Trophoblast cell (in vitro differentiated cells and primary cell): ENCODE results near the gene LY6G6D.
A peak's percentile ranks its signal among the peaks of the same experiment; 100 is the strongest.

Experiments used
- DNase-seq, 2 donors: peaks; one replicate each; pipeline ENCODE4 v3.0.0-alpha.2; 2016
- H2AFZ ChIP-seq: 2 replicates; pipeline ENCODE4 v1.6.1; 2013; ENCODE audit warnings: low read length, moderate library complexity, mild to moderate bottlenecking; ENCODE audit not compliant: insufficient read depth, poor library complexity
- H2AK5ac ChIP-seq: 2 replicates; pipeline ENCODE4 v1.6.1; 2013; ENCODE audit warnings: mild to moderate bottlenecking, low read length
- H2BK120ac ChIP-seq: 2 replicates; pipeline ENCODE4 v1.6.1; 2013; ENCODE audit warnings: low read length, mild to moderate bottlenecking, moderate library complexity; ENCODE audit not compliant: insufficient read depth, poor library complexity
- H2BK12ac ChIP-seq: 2 replicates; pipeline ENCODE4 v1.6.1; 2013; ENCODE audit warnings: mild to moderate bottlenecking, low read length, moderate library complexity
- H2BK5ac ChIP-seq: 2 replicates; pipeline ENCODE4 v1.6.1; 2013; ENCODE audit warnings: low read length, low read depth, moderate library complexity, mild to moderate bottlenecking; ENCODE audit not compliant: poor library complexity
- H3K14ac ChIP-seq: 2 replicates; pipeline ENCODE4 v1.6.1; 2013; ENCODE audit warnings: mild to moderate bottlenecking, low read length
- H3K18ac ChIP-seq: 2 replicates; pipeline ENCODE4 v1.6.1; 2013; ENCODE audit warnings: mild to moderate bottlenecking, low read length
- H3K23ac ChIP-seq: 2 replicates; pipeline ENCODE4 v1.6.1; 2013; ENCODE audit warnings: low read length
- H3K27ac ChIP-seq: 2 replicates; pipeline ENCODE4 v1.5.1; 2013; ENCODE audit warnings: low read depth, mild to moderate bottlenecking, inconsistent platforms, low read length, moderate library complexity
- H3K27me3 ChIP-seq: 2 replicates; pipeline ENCODE4 v1.6.1; 2013; ENCODE audit warnings: inconsistent platforms, mild to moderate bottlenecking, low read length, moderate library complexity; ENCODE audit not compliant: insufficient read depth
- H3K36me3 ChIP-seq, 2 experiments: 1 replicate in 1 of 2; 2 replicates in 1 of 2; pipeline ENCODE4 v1.6.1; 2013; ENCODE audit warnings: low read length in 2 of 2, mild to moderate bottlenecking in 2 of 2, moderate library complexity in 1 of 2; ENCODE audit not compliant: insufficient read depth in 2 of 2, control insufficient read depth in 1 of 2
- H3K4ac ChIP-seq: 2 replicates; pipeline ENCODE4 v1.6.1; 2013; ENCODE audit warnings: low read depth, mild to moderate bottlenecking, low read length, moderate library complexity
- H3K4me1 ChIP-seq, 2 experiments: 1 replicate in 1 of 2; 2 replicates in 1 of 2; pipeline ENCODE4 v1.6.1; 2013; ENCODE audit warnings: low read length in 2 of 2, mild to moderate bottlenecking in 2 of 2, moderate library complexity in 1 of 2; ENCODE audit not compliant: insufficient read depth in 2 of 2, control insufficient read depth in 1 of 2
- H3K4me2 ChIP-seq: 2 replicates; pipeline ENCODE4 v1.6.1; 2013; ENCODE audit warnings: inconsistent platforms, mild to moderate bottlenecking, low read length, moderate library complexity
- H3K4me3 ChIP-seq: 2 replicates; pipeline ENCODE4 v1.5.1; 2013; ENCODE audit warnings: mild to moderate bottlenecking, low read depth, low read length, inconsistent platforms
- H3K79me1 ChIP-seq: one replicate; pipeline ENCODE4 v1.6.1; 2013; ENCODE audit warnings: low read length
- H3K79me2 ChIP-seq: 2 replicates; pipeline ENCODE4 v1.6.1; 2013; ENCODE audit warnings: low read length, mild to moderate bottlenecking; ENCODE audit not compliant: control insufficient read depth, insufficient read depth, poor library complexity
- H3K9ac ChIP-seq: 2 replicates; pipeline ENCODE4 v1.6.1; 2013; ENCODE audit warnings: mild to moderate bottlenecking, low read length
- H3K9me3 ChIP-seq: 2 replicates; pipeline ENCODE4 v1.6.1; 2013; ENCODE audit warnings: low read depth, mild to moderate bottlenecking, control low read depth, inconsistent platforms, low read length; ENCODE audit not compliant: insufficient read depth
- H4K12ac ChIP-seq: 2 replicates; pipeline ENCODE4 v1.6.1; 2013; ENCODE audit warnings: low read depth, mild to moderate bottlenecking, low read length, moderate library complexity
- H4K8ac ChIP-seq: 2 replicates; pipeline ENCODE4 v1.6.1; 2013; ENCODE audit warnings: low read depth, mild to moderate bottlenecking, low read length, moderate library complexity
- H4K91ac ChIP-seq: one replicate; pipeline ENCODE4 v1.6.1; 2013; ENCODE audit warnings: low read depth, mild to moderate bottlenecking, low read length, moderate library complexity
- WGBS: extraction: QIAGEN DNeasy Blood & Tissue Kit; methylation state at CpG from one replicate; pipeline ENCODE4 v1.1.7; 2013; ENCODE audit warnings: missing lambda C conversion rate; ENCODE audit not compliant: insufficient read length, insufficient coverage; ENCODE audit errors: extremely low coverage; 5-methylcytosine and 5-hydroxymethylcytosine counted together

LY6G6D gene

DNA sequence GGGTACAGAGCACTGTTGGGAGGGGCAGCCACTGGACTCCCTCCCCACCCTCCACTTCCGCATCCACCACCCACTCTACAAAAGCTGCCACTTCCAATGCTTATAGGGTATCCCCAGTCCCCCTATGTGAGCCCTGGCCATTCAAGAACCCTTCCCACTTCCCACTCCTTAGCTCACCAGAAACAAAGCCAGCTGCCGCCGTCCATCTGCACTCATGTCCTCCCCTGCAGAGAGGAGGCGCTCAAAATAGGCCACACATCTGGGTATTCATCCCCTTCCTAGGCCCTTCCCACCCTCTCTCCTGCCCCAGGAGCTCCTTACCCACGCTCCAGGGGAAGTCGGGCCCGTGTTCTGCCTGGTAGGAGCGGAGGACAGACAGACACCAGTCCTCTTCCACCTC is 27.8 kb upstream of the LY6G6D start:
- Histone ChIP-seq H3K4ac (no peak overlapping the region), H3K27me3 (no peaks in the 10 kb centered on the region), H3K27ac (no peak overlapping the region), H3K18ac (no peak overlapping the region), H3K23ac (no peak overlapping the region), H2AFZ (no peak overlapping the region), H3K79me1 (peaks cover 13% of the 10 kb centered on the region), H4K8ac (no peak overlapping the region), H3K4me2 (no peak overlapping the region), H3K36me3 (peaks cover 49 to 51% of the 10 kb centered on the region in 2 experiments), H2AK5ac (no peak overlapping the region), H2BK12ac (no peak overlapping the region), H3K14ac (no peak overlapping the region), H4K12ac (no peak overlapping the region), H3K4me1 (peaks cover 11 to 17% of the 10 kb centered on the region in 2 experiments), H2BK120ac (no peak overlapping the region), H2BK5ac (no peak overlapping the region), H4K91ac (no peak overlapping the region), H3K9me3 (no peaks in the 10 kb centered on the region), H3K79me2 (no peaks in the 10 kb centered on the region), H3K9ac (no peak overlapping the region), H3K4me3 (no peak overlapping the region)
- DNase-seq = no peak
- no CpG with 5 or more reads among the region's 8 CpGs for WGBS

DNA sequence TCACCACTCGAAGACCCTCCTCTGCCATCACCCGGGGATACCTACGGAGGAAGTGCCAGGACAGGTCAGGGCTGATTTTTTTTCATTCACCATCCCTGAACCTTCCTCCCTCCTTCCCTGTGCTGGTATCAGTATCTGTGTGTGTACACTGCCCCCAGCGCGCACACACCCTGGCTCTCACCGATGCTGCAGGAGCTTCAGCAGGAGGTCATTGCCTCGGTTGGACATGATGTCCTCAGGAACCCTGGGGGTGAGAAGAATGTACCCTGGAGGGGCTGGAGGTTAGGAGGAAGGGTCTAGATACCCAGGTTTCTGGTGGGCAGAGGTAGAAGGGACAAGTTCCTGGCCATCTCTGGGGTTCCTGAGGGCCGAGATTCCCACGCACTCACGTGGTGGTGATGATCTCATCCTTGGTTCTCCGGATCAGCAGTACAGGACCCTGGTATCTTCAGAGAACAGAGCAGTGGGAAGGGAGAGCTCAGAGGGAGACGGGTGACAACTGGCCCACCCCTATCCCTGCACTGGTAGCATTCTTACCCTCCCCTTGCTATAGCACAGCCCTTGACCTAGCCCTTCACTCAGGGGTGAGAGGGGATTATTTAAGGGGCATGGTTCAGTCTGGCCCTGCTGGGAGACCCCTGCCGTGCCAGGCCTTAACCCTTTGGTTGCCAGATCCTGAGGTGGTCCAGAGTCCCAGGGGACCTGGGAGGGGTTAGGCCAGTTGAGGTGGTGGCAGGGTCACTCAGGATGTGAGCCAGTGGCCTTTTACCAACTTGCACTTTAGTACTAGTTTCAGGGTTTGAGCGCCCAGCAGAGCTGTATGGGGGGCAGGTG is 27.1 kb upstream of the LY6G6D start:
- H4K8ac ChIP-seq = no peak overlapping the region
- DNase-seq = no peak
- no CpG with 5 or more reads among the region's 14 CpGs for WGBS

DNA sequence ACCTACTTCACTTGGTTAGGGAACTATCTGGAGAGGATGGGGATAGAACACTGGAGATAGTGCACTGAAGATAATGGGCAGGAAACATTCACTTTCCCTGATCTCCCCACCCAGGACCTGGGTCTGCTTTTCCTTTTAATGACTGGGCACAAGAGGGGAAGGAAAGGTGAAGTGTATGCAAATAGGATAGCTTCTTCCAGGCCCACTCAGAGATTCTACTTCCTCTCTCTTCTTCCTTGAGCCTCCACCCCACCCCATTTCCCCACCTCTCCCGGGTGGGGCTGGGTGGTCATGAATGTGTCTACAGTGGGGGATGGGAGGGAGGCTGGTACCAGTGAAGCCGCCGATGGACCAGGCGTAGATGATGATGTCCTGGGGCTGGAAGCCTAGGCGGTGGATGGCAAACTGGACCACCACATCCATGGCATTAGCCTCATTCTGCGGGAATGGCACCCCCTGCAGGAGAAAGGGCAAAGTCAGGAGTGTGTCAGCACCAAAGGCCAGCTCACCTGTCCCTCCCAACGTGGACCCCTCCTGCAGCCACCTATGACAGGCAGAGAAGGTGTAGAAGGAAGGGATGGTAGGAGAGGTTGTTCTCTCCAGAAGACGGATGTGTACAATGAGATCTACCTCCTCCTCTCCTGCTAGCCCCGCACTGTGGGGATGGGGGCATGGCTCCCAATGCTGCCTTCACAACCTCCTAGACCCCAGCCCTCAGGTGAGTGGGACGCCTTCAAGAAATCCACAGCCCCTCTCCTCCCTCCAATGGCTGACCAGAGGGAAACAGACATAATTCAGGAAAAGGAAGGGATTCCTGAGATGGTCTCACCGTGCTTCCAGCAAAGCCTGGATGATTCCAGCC is 25.7 kb upstream of the LY6G6D start:
- Histone ChIP-seq H3K4me2 (no peak overlapping the region), H4K8ac (no peak overlapping the region), H3K4me3 (no peak overlapping the region), H3K18ac (no peak overlapping the region), H3K9ac (no peak overlapping the region), H2AK5ac (peak overlapping the region; percentile 58), H3K27me3 (no peaks in the 10 kb centered on the region), H3K4me1 (peaks cover 11 to 13% of the 10 kb centered on the region in 2 experiments), H3K79me1 (peaks cover 13% of the 10 kb centered on the region), H2BK5ac (peak overlapping the region; percentile 16), H3K79me2 (no peaks in the 10 kb centered on the region), H3K14ac (peak overlapping the region; percentile 19), H4K12ac (no peak overlapping the region), H4K91ac (peak overlapping the region; percentile 22), H2AFZ (no peak overlapping the region), H2BK12ac (no peak overlapping the region), H3K4ac (no peak overlapping the region), H2BK120ac (peak overlapping the region; percentile 37), H3K36me3 (peaks cover 62 to 65% of the 10 kb centered on the region in 2 experiments), H3K27ac (no peak overlapping the region), H3K9me3 (no peaks in the 10 kb centered on the region), H3K23ac (no peak overlapping the region)
- DNase-seq = no peak
- no CpG with 5 or more reads among the region's 11 CpGs for WGBS

More for the DNA sequence above, 27.1 kb upstream of the LY6G6D start:
- Histone ChIP-seq H3K4me2 (no peak overlapping the region), H3K14ac (no peak overlapping the region), H3K27ac (no peak overlapping the region), H3K18ac (no peak overlapping the region), H2AK5ac (no peak overlapping the region), H3K4me3 (no peak overlapping the region), H3K36me3 (peaks cover 54 to 57% of the 10 kb centered on the region in 2 experiments), H3K4ac (no peak overlapping the region), H4K12ac (peak overlapping the region; percentile 39), H4K91ac (no peak overlapping the region), H3K23ac (no peak overlapping the region), H2BK5ac (no peak overlapping the region), H2AFZ (no peak overlapping the region), H3K79me2 (no peaks in the 10 kb centered on the region), H3K9ac (no peak overlapping the region), H3K4me1 (peaks cover 11 to 17% of the 10 kb centered on the region in 2 experiments), H2BK12ac (no peak overlapping the region), H3K9me3 (no peaks in the 10 kb centered on the region), H3K79me1 (peaks cover 13% of the 10 kb centered on the region), H2BK120ac (no peak overlapping the region), H3K27me3 (no peaks in the 10 kb centered on the region)

DNA sequence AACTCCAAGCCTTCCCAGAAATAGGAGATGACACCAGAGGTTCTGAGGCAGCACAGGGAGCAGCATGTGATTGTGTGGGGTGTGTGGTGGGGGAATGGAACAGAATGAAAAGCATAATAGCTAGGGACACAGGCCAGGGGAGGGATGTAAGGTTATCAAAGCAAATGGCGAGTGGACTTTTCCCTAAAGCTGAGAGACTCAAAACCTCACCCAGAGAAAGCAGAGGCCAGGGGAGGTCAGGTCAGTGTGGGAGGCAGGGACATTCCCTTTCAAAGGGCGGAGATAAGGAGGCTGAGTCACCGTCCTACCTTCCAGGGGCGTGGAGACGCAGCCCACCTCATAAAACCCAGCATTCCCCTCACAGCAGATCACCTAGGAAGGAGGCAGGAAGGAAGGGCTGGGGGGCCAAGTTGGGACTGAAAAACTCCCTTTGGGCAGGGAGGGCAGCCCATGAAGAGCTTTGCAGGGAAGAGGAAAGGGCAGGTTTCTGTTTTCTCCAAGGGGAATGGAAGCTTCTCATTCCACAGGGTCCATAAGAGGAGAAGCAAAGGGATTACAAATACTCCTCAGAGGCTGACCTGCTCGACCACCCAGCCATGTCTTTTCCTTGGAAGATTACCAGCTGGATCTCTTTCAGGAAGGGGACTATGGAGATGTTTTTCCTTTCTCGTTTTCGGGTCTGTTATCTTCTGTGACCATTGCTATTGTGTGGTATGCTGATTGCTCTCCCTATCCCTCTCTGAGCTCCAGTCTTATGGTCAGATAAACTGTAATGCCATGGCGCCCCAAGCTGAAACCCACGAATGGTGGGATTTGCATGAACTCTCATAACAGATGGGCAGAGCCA is 24.7 kb upstream of the LY6G6D start:
- Histone ChIP-seq H4K12ac (no peak overlapping the region), H3K27ac (peak overlapping the region; percentile 63), H2BK5ac (peak overlapping the region; percentile 64), H2BK12ac (peak overlapping the region; percentile 61), H4K8ac (peak overlapping the region; percentile 72), H2BK120ac (peak overlapping the region; percentile 43), H2AFZ (peak overlapping the region; percentile 10), H3K9me3 (no peaks in the 10 kb centered on the region), H3K79me2 (no peaks in the 10 kb centered on the region), H3K18ac (no peak overlapping the region), H3K14ac (peak overlapping the region; percentile 24), H3K23ac (no peak overlapping the region), H3K4me2 (peak overlapping the region; percentile 9), H3K4ac (no peak overlapping the region), H3K79me1 (peaks cover 13% of the 10 kb centered on the region), H2AK5ac (peak overlapping the region; percentile 59), H3K36me3 (peaks cover 68 to 69% of the 10 kb centered on the region in 2 experiments), H4K91ac (peak overlapping the region; percentile 22), H3K9ac (no peak overlapping the region), H3K27me3 (no peaks in the 10 kb centered on the region), H3K4me1 (peaks cover 11 to 13% of the 10 kb centered on the region in 2 experiments), H3K4me3 (no peak overlapping the region)
- WGBS = no CpG with 5 or more reads among the region's 10 CpGs
- DNase-seq = peak in 1 of 2 donors; percentile 18
